ENCODE measurements around the gene ADIPOR2.
"Not testable (repeated sequence)": the region's sequence is repeated elsewhere in the genome, so short reads cannot be mapped to it uniquely, and the experiment has no call there.

ADIPOR2 gene

DNA sequence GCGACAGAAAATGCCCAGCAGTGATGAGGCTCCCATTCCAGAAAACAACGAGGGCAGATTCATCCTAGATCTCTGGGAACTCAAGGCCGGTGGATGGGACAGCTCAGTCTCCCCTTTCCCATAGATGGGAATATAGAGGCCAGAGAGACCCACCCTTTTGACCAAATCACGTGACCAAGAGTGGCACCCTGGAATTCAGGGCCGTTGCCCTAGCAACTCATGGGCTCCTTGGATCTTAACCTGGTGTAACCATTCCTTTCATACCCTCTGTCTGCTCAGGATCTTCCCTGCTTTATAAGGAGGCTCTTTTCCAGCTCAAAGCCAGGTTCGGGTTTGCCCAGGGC is 121.0 kb downstream of the ADIPOR2 start:
- DNase-seq (ENCODE audit: low read depth) = no peak
- no peak overlapping the region for H3K4me3 ChIP-seq (ENCODE audit: low read depth, low read length)
- TF ChIP-seq, protein P1, sequence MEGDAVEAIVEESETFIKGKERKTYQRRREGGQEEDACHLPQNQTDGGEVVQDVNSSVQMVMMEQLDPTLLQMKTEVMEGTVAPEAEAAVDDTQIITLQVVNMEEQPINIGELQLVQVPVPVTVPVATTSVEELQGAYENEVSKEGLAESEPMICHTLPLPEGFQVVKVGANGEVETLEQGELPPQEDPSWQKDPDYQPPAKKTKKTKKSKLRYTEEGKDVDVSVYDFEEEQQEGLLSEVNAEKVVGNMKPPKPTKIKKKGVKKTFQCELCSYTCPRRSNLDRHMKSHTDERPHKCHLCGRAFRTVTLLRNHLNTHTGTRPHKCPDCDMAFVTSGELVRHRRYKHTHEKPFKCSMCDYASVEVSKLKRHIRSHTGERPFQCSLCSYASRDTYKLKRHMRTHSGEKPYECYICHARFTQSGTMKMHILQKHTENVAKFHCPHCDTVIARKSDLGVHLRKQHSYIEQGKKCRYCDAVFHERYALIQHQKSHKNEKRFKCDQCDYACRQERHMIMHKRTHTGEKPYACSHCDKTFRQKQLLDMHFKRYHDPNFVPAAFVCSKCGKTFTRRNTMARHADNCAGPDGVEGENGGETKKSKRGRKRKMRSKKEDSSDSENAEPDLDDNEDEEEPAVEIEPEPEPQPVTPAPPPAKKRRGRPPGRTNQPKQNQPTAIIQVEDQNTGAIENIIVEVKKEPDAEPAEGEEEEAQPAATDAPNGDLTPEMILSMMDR (IDR thresholded peaks at IDR 0.05; ENCODE audit: control insufficient read depth, extremely low read depth, insufficient read depth) = no peak

DNA sequence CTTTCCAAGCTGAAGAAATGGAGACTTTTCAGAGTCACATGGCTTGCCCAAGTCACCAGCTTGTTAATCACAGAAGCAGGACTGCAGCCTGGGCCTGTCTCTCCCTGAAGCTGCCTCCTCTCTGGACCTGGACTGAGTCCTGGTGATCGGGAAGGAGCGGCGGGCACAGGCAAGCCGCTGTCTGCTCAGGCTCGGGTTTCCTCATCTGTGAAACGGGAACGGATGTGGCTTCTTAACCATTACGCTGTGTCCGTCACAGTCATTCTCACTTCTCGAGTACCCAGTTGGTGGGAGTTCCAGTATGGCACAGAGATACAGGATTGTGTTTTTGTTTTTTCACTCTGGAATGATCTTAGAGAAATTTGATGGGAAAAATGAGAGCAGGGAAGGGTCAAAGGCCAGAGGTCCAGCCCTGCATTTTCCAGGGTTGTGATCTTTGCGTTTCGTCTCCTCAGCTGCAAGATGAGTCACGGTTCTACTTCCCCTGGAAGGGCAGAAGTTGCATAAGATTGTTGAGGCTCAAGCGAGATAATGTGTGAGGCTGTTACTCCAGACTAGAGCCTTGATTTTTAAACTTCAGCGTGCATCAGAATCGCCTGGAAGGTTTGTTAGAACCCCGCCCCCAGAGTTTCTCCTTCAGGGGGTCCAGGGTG is 121.9 kb downstream of the ADIPOR2 start:
- no peak for DNase-seq (ENCODE audit: low read depth)
- no peak overlapping the region for H3K4me3 ChIP-seq (ENCODE audit: low read depth, low read length)
- TF ChIP-seq, protein P1 (IDR thresholded peaks at IDR 0.05; ENCODE audit: control insufficient read depth, extremely low read depth, insufficient read depth) = no peak

DNA sequence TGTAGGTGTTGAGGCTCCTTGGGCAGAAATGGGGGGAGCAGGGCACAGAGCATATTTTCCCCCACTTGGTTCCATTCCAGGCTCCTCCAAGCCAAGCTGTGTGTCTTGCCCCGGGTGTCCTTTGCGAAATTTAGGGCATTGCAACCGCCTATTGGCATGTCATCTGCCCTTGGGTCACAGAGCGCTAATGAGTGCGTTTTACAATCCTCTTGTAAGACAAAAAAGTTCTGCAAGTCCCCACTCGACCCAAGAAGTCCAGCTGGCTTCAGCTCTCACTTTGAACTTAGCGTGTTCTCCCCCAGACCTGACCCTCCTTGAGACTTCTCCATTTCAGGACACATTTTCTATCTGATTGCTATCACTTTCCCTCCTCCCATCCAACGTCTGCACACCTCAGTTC is 123.4 kb downstream of the ADIPOR2 start:
- TF ChIP-seq, protein P1 (IDR thresholded peaks at IDR 0.05; ENCODE audit: control insufficient read depth, extremely low read depth, insufficient read depth) = no peak
- no peak overlapping the region for H3K4me3 ChIP-seq (ENCODE audit: low read depth, low read length)
- no peak for DNase-seq (ENCODE audit: low read depth)

GRCh38 chr12:1815108-1815507 is 124.2 kb downstream of the ADIPOR2 start:
- no peak overlapping the region for H3K4me3 ChIP-seq (ENCODE audit: low read depth, low read length)
- no peak for DNase-seq (ENCODE audit: low read depth)
- TF ChIP-seq, protein P1 (IDR thresholded peaks at IDR 0.05; ENCODE audit: control insufficient read depth, extremely low read depth, insufficient read depth) = no peak

- no peak overlapping the region for H3K4me3 ChIP-seq (ENCODE audit: low read depth, low read length)
- TF ChIP-seq, protein P1 (IDR thresholded peaks at IDR 0.05; ENCODE audit: control insufficient read depth, extremely low read depth, insufficient read depth) = no peak
- no peak for DNase-seq (ENCODE audit: low read depth)
Observed at GRCh38 chr12:1815814-1816729, 125.2 kb downstream of the ADIPOR2 start.

DNA sequence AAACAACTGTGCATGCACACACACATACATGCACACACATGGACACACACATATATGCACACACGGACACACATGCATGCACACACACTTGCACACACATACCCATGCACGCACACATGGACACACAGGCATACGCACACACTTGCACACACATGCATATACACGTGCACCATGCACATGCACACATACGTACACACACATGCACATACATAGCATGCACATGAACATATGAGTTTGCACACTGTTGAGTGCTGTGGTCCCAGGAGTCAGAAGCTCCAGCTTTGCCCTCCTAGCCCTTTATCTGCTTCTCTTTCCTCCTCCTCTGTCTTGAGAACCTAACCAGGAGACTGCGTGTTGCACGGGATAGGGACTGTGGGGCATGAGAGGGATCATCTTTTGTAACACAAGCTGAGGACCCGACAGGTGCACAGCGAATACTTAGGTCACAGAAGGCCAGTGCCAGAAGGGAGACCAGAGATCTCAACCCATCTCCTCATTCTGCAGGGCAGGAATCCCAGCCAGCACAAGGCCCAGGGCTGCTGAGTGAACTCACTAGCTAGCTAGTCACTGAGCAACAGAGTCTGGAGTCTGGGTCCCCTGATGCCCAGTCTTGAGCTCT is 126.0 kb downstream of the ADIPOR2 start:
- no peak overlapping the region for H3K4me3 ChIP-seq (ENCODE audit: low read depth, low read length)
- no peak for DNase-seq (ENCODE audit: low read depth)
- TF ChIP-seq, protein P1 (IDR thresholded peaks at IDR 0.05; ENCODE audit: control insufficient read depth, extremely low read depth, insufficient read depth) = no peak

DNA sequence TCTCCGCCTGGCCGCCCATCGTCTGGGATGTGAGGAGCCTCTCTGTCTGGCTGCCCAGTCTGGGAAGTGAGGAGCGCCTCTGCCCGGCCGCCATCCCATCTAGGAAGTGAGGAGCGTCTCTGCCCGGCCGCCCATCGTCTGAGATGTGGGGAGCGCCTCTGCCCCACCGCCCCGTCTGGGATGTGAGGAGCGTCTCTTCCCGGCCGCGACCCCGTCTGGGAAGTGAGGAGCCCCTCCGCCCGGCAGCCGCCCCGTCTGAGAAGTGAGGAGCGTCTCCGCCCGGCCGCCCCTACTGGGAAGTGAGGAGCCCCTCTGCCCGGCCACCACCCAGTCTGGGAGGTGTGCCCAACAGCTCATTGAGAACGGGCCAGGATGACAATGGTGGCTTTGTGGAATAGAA is 127.1 kb downstream of the ADIPOR2 start:
- DNase-seq (ENCODE audit: low read depth); H3K4me3 ChIP-seq (ENCODE audit: low read depth, low read length): not testable (repeated sequence)
